Progenitor cell of endocrine pancreas (in vitro differentiated cells): ENCODE results near the gene PRSS38. TPM values are rescaled to one million over a fixed set of nuclear protein-coding genes. Genes with fewer than 3 reads are reported as not detected.

ENCODE experiments used
- DNase-seq: peaks from one replicate; pipeline ENCODE4 v3.0.0; 2021; ENCODE audit warnings: low spot score; ENCODE audit not compliant: unreplicated experiment
- H3K27ac Mint-ChIP-seq: 2 replicates; pipeline ENCODE4 v1.8.0; 2021; ENCODE audit warnings: mild to moderate bottlenecking, moderate library complexity, mixed read lengths
- H3K27me3 Mint-ChIP-seq: 2 replicates; pipeline ENCODE4 v1.8.0; 2021; ENCODE audit warnings: mixed read lengths
- H3K36me3 Mint-ChIP-seq: 2 replicates; pipeline ENCODE4 v1.8.0; 2022; ENCODE audit warnings: mixed read lengths; ENCODE audit not compliant: insufficient read depth
- H3K4me1 Mint-ChIP-seq: 2 replicates; pipeline ENCODE4 v1.8.0; 2021; ENCODE audit warnings: low read depth, mixed read lengths
- H3K4me3 Mint-ChIP-seq: 2 replicates; pipeline ENCODE4 v1.8.0; 2021; ENCODE audit warnings: low read depth, mild to moderate bottlenecking, moderate library complexity, mixed read lengths
- H3K9me3 Mint-ChIP-seq: 2 replicates; pipeline ENCODE4 v1.8.0; 2021; ENCODE audit warnings: low read depth, mixed read lengths
- CTCF ChIP-seq: fragments of 200-600 bp; sonication (generic); IDR thresholded peaks from one replicate; pipeline ENCODE4 v1.5.0; 2021; ENCODE audit warnings: antibody characterized with exemption, mild to moderate bottlenecking; ENCODE audit not compliant: unreplicated experiment
- long read RNA-seq: library from polyadenylated mRNA; unstranded; transcript quantifications from one replicate; pipeline ENCODE4 v2.0.0, GENCODE V29; 2020
- total RNA-seq: library from RNA; stranded (reverse); gene quantifications from 2 replicates; pipeline ENCODE4 v1.2.1, GENCODE V29; 2021

The PRSS38 gene
- not detected in 2 replicates for total RNA-seq
- long read RNA-seq, result 0 reads

- no peak within 1 kb of the TSS for H3K4me3 Mint-ChIP-seq
- peaks cover 19% of the 10 kb centered on the region for H3K9me3 Mint-ChIP-seq
- no peaks in the 10 kb centered on the region for H3K27me3 Mint-ChIP-seq
- H3K4me1 Mint-ChIP-seq, result no peaks in the 10 kb centered on the region
- DNase-seq, result no peak
- H3K36me3 Mint-ChIP-seq, result no peaks in the 10 kb centered on the region
- no peak for TF ChIP-seq CTCF
- H3K27ac Mint-ChIP-seq, result no peak within 1 kb of the TSS
Observed at GRCh38 chr1:227815468-227816409, at the start of gene PRSS38. TSS of gene PRSS38 (plus strand) at chr1:227815675. CDS start at chr1:227815717, 42 bp downstream.

- DNase-seq, result no peak
- Mint-ChIP-seq H3K4me1 (peaks cover 3% of the 10 kb centered on the region), H3K4me3 (no peak overlapping the region), H3K36me3 (peaks cover 12% of the 10 kb centered on the region), H3K27ac (no peak overlapping the region), H3K27me3 (no peaks in the 10 kb centered on the region), H3K9me3 (no peaks in the 10 kb centered on the region)
- TF ChIP-seq CTCF, result no peak
Observed at GRCh38 chr1:227766015-227766634, 49.4 kb upstream of the PRSS38 start.

GRCh38 chr1:227766653-227767277 is 48.7 kb upstream of the PRSS38 start:
- Mint-ChIP-seq H3K36me3 (peaks cover 12% of the 10 kb centered on the region), H3K27ac (no peak overlapping the region), H3K4me3 (no peak overlapping the region), H3K4me1 (peaks cover 3% of the 10 kb centered on the region), H3K27me3 (no peaks in the 10 kb centered on the region), H3K9me3 (no peaks in the 10 kb centered on the region)
- no peak for TF ChIP-seq CTCF
- no peak for DNase-seq

GRCh38 chr1:227767401-227768124 is 47.9 kb upstream of the PRSS38 start:
- TF ChIP-seq CTCF, result no peak
- DNase-seq, result no peak
- H3K36me3 Mint-ChIP-seq, result peaks cover 14% of the 10 kb centered on the region
- H3K9me3 Mint-ChIP-seq, result no peaks in the 10 kb centered on the region
- peaks cover 3% of the 10 kb centered on the region for H3K4me1 Mint-ChIP-seq
- no peak overlapping the region for H3K4me3 Mint-ChIP-seq
- no peak overlapping the region for H3K27ac Mint-ChIP-seq
- no peaks in the 10 kb centered on the region for H3K27me3 Mint-ChIP-seq

- no peak overlapping the region for H3K27ac Mint-ChIP-seq
- no peak for TF ChIP-seq CTCF
- H3K4me1 Mint-ChIP-seq, result peaks cover 3% of the 10 kb centered on the region
- no peak overlapping the region for H3K4me3 Mint-ChIP-seq
- H3K36me3 Mint-ChIP-seq, result peaks cover 14% of the 10 kb centered on the region
- no peak for DNase-seq
- no peaks in the 10 kb centered on the region for H3K9me3 Mint-ChIP-seq
- H3K27me3 Mint-ChIP-seq, result no peaks in the 10 kb centered on the region
Observed at GRCh38 chr1:227768125-227768439, 47.4 kb upstream of the PRSS38 start.
